ENCODE results near the gene DAND5. TPM values are rescaled to one million over a fixed set of nuclear protein-coding genes. Genes with fewer than 3 reads are reported as not detected.

The DAND5 gene
- polyA plus RNA-seq, 4 donors: 0.08 to 0.10 TPM; not detected in 2

GRCh38 chr19:12990853-12991252 is 21.5 kb downstream of the DAND5 start:
- no peak for DNase-seq (ENCODE audit: low read depth in 4 of 4, low spot score in 3 of 4)

GRCh38 chr19:12991296-12991695 is 21.9 kb downstream of the DAND5 start:
- DNase-seq (ENCODE audit: low read depth in 4 of 4, low spot score in 3 of 4): no peak

GRCh38 chr19:12992729-12993128 is 23.4 kb downstream of the DAND5 start:
- no peak for DNase-seq (ENCODE audit: low read depth in 4 of 4, low spot score in 3 of 4)

- no peak for DNase-seq (ENCODE audit: low read depth in 4 of 4, low spot score in 3 of 4)
Observed at GRCh38 chr19:12993562-12993961, 24.2 kb downstream of the DAND5 start.

- DNase-seq (ENCODE audit: low read depth in 4 of 4, low spot score in 3 of 4): no peak
Observed at GRCh38 chr19:12994701-12995595, 25.6 kb downstream of the DAND5 start, which contains the start of gene NFIX. Gene NFIX, plus strand, starts transcription at chr19:12995475. Its CDS starts 363 bp downstream, at chr19:12995838.

GRCh38 chr19:12995596-12996405 is 26.4 kb downstream of the DAND5 start:
- no peak for DNase-seq (ENCODE audit: low read depth in 4 of 4, low spot score in 3 of 4)

GRCh38 chr19:12996406-12997094 is 27.2 kb downstream of the DAND5 start:
- DNase-seq (ENCODE audit: low read depth in 4 of 4, low spot score in 3 of 4): no peak

GRCh38 chr19:12997179-12997966 is 28.0 kb downstream of the DAND5 start:
- no peak for DNase-seq (ENCODE audit: low read depth in 4 of 4, low spot score in 3 of 4)

- no peak for DNase-seq (ENCODE audit: low read depth in 4 of 4, low spot score in 3 of 4)
Observed at GRCh38 chr19:12997967-12998940, 28.9 kb downstream of the DAND5 start.

GRCh38 chr19:13001166-13001501 is 31.8 kb downstream of the DAND5 start:
- DNase-seq (ENCODE audit: low read depth in 4 of 4, low spot score in 3 of 4): no peak

GRCh38 chr19:13001502-13002165 is 32.3 kb downstream of the DAND5 start:
- DNase-seq (ENCODE audit: low read depth in 4 of 4, low spot score in 3 of 4): no peak

GRCh38 chr19:13002166-13002898 is 33.0 kb downstream of the DAND5 start:
- no peak for DNase-seq (ENCODE audit: low read depth in 4 of 4, low spot score in 3 of 4)

- no peak for DNase-seq (ENCODE audit: low read depth in 4 of 4, low spot score in 3 of 4)
Observed at GRCh38 chr19:13003081-13003480, 33.7 kb downstream of the DAND5 start.

GRCh38 chr19:13004273-13004672 is 34.9 kb downstream of the DAND5 start:
- no peak for DNase-seq (ENCODE audit: low read depth in 4 of 4, low spot score in 3 of 4)

GRCh38 chr19:13005253-13005652 is 35.9 kb downstream of the DAND5 start:
- no peak for DNase-seq (ENCODE audit: low read depth in 4 of 4, low spot score in 3 of 4)

- DNase-seq (ENCODE audit: low read depth in 4 of 4, low spot score in 3 of 4): no peak
Observed at GRCh38 chr19:13005861-13006370, 36.5 kb downstream of the DAND5 start.

- DNase-seq (ENCODE audit: low read depth in 4 of 4, low spot score in 3 of 4): no peak
Observed at GRCh38 chr19:13006431-13007281, 37.3 kb downstream of the DAND5 start.

Data from left renal pelvis (tissue), 4 donors.